ENCODE data around the gene SFTPB.

Gene SFTPB

DNA sequence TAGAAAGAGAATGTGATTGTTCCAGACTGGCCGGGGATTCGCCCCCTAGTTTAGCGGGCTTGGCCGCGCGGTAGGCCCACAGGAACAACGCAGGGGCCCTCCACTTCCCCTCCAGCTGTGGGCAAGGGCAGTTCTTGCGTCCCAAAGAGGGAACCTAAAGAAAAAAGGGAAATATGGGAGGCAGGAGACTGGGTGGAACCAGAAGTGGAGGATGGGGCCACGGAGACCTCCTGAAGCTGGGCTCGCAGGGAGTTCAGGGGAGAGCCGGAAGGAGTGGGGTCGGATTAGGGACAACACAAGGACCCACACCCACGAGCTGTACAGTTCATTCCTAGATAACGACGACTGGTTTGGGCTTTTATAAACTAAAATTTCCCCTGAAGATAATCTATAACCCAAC, 44.3 kb upstream of the SFTPB start:
- TF ChIP-seq CTCF (IDR thresholded peaks at IDR 0.05; ENCODE audit: borderline replicate concordance, insufficient read depth, low read depth, low read length), result no peak
- H3K4me3 ChIP-seq (ENCODE audit: low read depth, low read length), result no peak overlapping the region

- H3K4me3 ChIP-seq (ENCODE audit: low read depth, low read length), result no peak overlapping the region
- no peak for TF ChIP-seq CTCF (IDR thresholded peaks at IDR 0.05; ENCODE audit: borderline replicate concordance, insufficient read depth, low read depth, low read length)
Observed at GRCh38 chr2:85711578-85712060, 43.6 kb upstream of the SFTPB start.

- TF ChIP-seq CTCF (IDR thresholded peaks at IDR 0.05; ENCODE audit: borderline replicate concordance, insufficient read depth, low read depth, low read length), result no peak
- no peak overlapping the region for H3K4me3 ChIP-seq (ENCODE audit: low read depth, low read length)
Observed at GRCh38 chr2:85710687-85711577, 42.9 kb upstream of the SFTPB start.

GRCh38 chr2:85709401-85709811, 41.4 kb upstream of the SFTPB start:
- no peak for TF ChIP-seq CTCF (IDR thresholded peaks at IDR 0.05; ENCODE audit: borderline replicate concordance, insufficient read depth, low read depth, low read length)
- no peak overlapping the region for H3K4me3 ChIP-seq (ENCODE audit: low read depth, low read length)

GRCh38 chr2:85708641-85709040, 40.6 kb upstream of the SFTPB start:
- no peak overlapping the region for H3K4me3 ChIP-seq (ENCODE audit: low read depth, low read length)
- no peak for TF ChIP-seq CTCF (IDR thresholded peaks at IDR 0.05; ENCODE audit: borderline replicate concordance, insufficient read depth, low read depth, low read length)

DNA sequence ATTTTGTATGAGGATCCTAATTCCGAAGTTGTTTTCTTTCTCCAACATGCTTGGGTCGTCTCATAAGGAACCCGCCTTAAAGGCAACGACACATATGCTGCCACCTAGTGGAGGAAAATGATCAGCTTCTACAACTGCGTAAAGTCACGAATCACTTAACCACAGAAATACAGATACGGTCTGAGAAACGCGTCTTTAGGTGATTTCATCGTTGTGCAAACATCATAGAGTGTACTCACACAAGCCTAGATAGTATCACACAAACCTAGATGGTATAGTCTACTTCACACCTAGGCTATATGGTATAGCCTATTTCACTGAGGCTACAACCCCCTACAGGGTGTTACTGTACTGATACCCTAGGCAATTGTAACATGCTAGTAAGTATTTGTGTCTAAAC, 39.3 kb upstream of the SFTPB start:
- peak; percentile 76 for TF ChIP-seq CTCF (IDR thresholded peaks at IDR 0.05; ENCODE audit: borderline replicate concordance, insufficient read depth, low read depth, low read length)
- H3K4me3 ChIP-seq (ENCODE audit: low read depth, low read length), result no peak overlapping the region

All from GM12875 (cell line).